CD8-positive, alpha-beta memory T cell (primary cell): ENCODE data around the gene SLC17A7. TPM values are rescaled to one million over a fixed set of nuclear protein-coding genes. Genes with fewer than 3 reads are reported as not detected.

Experiments
- CTCF ChIA-PET: fragments of 350-600 bp; sonication (Branson Sonifier 250); formaldehyde crosslinking; loops from one replicate; lab custom pipeline; 2021; ENCODE audit warnings: antibody characterized with exemption; lab: Charles Lee
- POLR2A ChIA-PET: fragments of 350-600 bp; sonication (Branson Sonifier 250); formaldehyde crosslinking; loops from one replicate; lab custom pipeline; 2021; ENCODE audit warnings: antibody characterized with exemption; lab: Charles Lee
- DNase-seq, 5 donors: peaks; one replicate each; pipeline versions ENCODE4 v3.0.0 to v3.0.0-alpha.2; 2020 to 2022; ENCODE audit warnings: mixed read lengths in 1 of 5
- H3K27ac ChIP-seq: one replicate; pipeline ENCODE4 v1.7.0; 2013; ENCODE audit warnings: low read depth, mild to moderate bottlenecking, low read length, moderate library complexity
- H3K27me3 ChIP-seq: 2 replicates; pipeline ENCODE4 v1.7.0; 2013; ENCODE audit warnings: low read length, mild to moderate bottlenecking; ENCODE audit not compliant: insufficient read depth, poor library complexity, severe bottlenecking
- H3K36me3 ChIP-seq: 2 replicates; pipeline ENCODE4 v1.7.0; 2013; ENCODE audit warnings: mild to moderate bottlenecking, low read length, moderate library complexity; ENCODE audit not compliant: insufficient read depth
- H3K4me1 ChIP-seq: 2 replicates; pipeline ENCODE4 v1.7.0; 2013; ENCODE audit warnings: mild to moderate bottlenecking, low read length, moderate library complexity; ENCODE audit not compliant: insufficient read depth
- H3K4me3 ChIP-seq: 2 replicates; pipeline ENCODE4 v1.7.0; 2013; ENCODE audit warnings: mild to moderate bottlenecking, low read length
- H3K9me3 ChIP-seq: 2 replicates; pipeline ENCODE4 v1.7.0; 2013; ENCODE audit warnings: mild to moderate bottlenecking, low read length
- H3K27ac Mint-ChIP-seq, 8 donors: one replicate each; pipeline ENCODE4 v1.8.0; 2020 to 2021; ENCODE audit warnings: mixed read lengths in 8 of 8, mild to moderate bottlenecking in 6 of 8, inconsistent platforms in 3 of 8, moderate library complexity in 3 of 8
- H3K27me3 Mint-ChIP-seq, 2 donors: one replicate each; pipeline ENCODE4 v1.8.0; 2020 to 2021; ENCODE audit warnings: mixed read lengths in 2 of 2, mild to moderate bottlenecking in 1 of 2, moderate library complexity in 1 of 2
- H3K36me3 Mint-ChIP-seq, 3 donors: one replicate each; pipeline ENCODE4 v1.8.0; 2020 to 2021; ENCODE audit warnings: mixed read lengths in 3 of 3, inconsistent platforms in 1 of 3, mild to moderate bottlenecking in 1 of 3
- H3K4me1 Mint-ChIP-seq, 3 donors: one replicate each; pipeline ENCODE4 v1.8.0; 2020 to 2021; ENCODE audit warnings: mixed read lengths in 3 of 3, inconsistent platforms in 1 of 3, mild to moderate bottlenecking in 1 of 3
- H3K4me3 Mint-ChIP-seq, 7 donors: one replicate each; pipeline ENCODE4 v1.8.0; 2020 to 2021; ENCODE audit warnings: mixed read lengths in 7 of 7, mild to moderate bottlenecking in 6 of 7, moderate library complexity in 4 of 7, inconsistent platforms in 2 of 7
- H3K9me3 Mint-ChIP-seq, 5 donors: one replicate each; pipeline ENCODE4 v1.8.0; 2020 to 2022; ENCODE audit warnings: mixed read lengths in 5 of 5, mild to moderate bottlenecking in 3 of 5, moderate library complexity in 2 of 5, inconsistent platforms in 1 of 5
- polyA plus RNA-seq: library from polyadenylated mRNA; unstranded; fragments of 300-500 nt; fragmentation: Illumina TruSeq; gene quantifications from one replicate; pipeline ENCODE4 v1.2.3, GENCODE V29; 2021
- total RNA-seq, 2 experiments: library from RNA; stranded (reverse); gene quantifications; one replicate each; pipeline ENCODE4 v1.2.3, GENCODE V29; 2021

Gene SLC17A7
- total and polyA plus RNA-seq, 3 experiments from 2014 or later, result 0.07 to 0.09 TPM; not detected in 1

DNA sequence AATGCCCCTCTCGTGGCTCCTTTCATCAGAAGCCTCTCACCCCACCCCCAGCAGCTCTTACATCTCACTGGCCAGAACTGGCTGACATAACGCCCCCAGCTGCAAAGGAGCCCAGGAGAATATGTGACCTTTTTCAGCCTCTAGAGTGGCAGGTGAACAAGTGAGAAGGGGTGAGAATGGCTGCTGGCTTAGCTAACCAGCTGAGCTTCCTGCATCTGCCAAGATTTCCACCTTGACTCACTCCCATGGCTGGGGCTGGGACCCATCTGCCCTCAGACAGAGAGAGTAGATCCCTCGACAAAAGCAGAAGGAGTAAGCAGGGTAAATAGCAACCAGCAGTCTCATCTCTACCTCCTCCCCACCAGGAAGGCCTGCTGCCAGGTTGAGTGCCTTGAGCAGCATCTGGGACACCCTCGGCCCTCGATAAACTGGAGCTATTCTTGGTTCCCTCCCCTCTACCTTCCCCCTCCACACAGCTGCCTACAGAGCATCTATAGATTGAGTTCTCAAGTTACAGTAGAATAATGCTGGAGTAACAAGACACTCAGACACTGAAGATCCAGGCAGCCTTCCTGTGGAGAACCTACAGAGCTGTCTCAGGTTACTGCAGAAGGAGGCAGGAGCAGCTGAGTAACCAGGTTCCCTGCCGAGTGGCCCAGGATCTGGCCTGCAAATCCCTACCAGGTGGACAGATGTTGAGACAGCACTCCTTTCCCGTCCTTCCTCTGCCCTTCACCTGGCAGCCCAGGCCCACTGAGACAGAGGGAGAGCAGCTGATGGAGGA lies 37.7 kb downstream of the SLC17A7 start:
- no peaks in the 10 kb centered on the region for H3K9me3 Mint-ChIP-seq
- H3K4me3 ChIP-seq, result no peak overlapping the region
- DNase-seq, result peak in 1 of 5 donors; percentile 13
- peaks cover 0 to 5% of the 10 kb centered on the region in 2 donors for H3K27me3 Mint-ChIP-seq
- H3K4me3 Mint-ChIP-seq, result no peak overlapping the region
- no peaks in the 10 kb centered on the region for H3K36me3 ChIP-seq
- POLR2A ChIA-PET, result no interaction called here
- no peak overlapping the region for H3K27ac Mint-ChIP-seq
- CTCF ChIA-PET, result interaction anchor here (1.0 to 1.6 kb wide), 2 partner anchors 11 to 73 kb away, joined by 3 to 5 read pairs; no protein-coding TSS in a partner anchor
- no peak overlapping the region for H3K27ac ChIP-seq
- no peaks in the 10 kb centered on the region for H3K9me3 ChIP-seq
- no peaks in the 10 kb centered on the region for H3K27me3 ChIP-seq
- peaks cover 11% of the 10 kb centered on the region for H3K4me1 ChIP-seq
- H3K36me3 Mint-ChIP-seq, result peaks cover 0 to 2% (median 0%) of the 10 kb centered on the region in 3 donors
- H3K4me1 Mint-ChIP-seq, result peaks cover 10 to 20% (median 17%) of the 10 kb centered on the region in 3 donors

DNA sequence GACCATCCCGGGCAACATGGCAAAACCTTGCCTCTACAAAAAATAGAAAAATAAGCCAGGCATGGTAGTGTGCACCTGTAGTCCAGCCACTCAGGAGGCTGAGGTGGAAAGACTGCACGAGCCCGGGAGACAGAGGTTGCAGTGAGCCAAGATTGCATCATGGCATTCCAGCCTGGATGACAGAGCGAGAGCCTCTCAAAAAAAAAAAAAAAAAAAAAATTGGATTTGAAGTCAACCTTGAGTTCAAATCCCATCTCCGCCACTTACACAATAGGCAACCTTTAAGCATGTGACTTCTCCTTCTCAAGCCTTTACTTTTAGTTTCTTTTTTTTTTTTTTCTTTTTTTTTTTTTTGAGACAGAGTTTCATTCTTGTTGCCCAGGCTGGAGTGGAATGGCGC lies 41.3 kb downstream of the SLC17A7 start:
- Mint-ChIP-seq H3K9me3 (no peaks in the 10 kb centered on the region), H3K4me3 (no peak overlapping the region), H3K4me1 (peaks cover 5 to 10% (median 8%) of the 10 kb centered on the region in 3 donors), H3K27me3 (peaks cover 0 to 8% of the 10 kb centered on the region in 2 donors), H3K36me3 (peaks cover 0 to 3% (median 0%) of the 10 kb centered on the region in 3 donors), H3K27ac (no peak overlapping the region)
- peaks cover 7% of the 10 kb centered on the region for H3K4me1 ChIP-seq
- DNase-seq, result peak in 1 of 5 donors; percentile 9
- H3K4me3 ChIP-seq, result no peak overlapping the region
- no peaks in the 10 kb centered on the region for H3K27me3 ChIP-seq
- POLR2A ChIA-PET, result interaction anchor here (0.7 kb wide), 1 partner anchor 35 kb away, joined by 8 read pairs; no protein-coding TSS in a partner anchor
- H3K36me3 ChIP-seq, result no peaks in the 10 kb centered on the region
- CTCF ChIA-PET, result no interaction called here
- no peak overlapping the region for H3K27ac ChIP-seq
- no peaks in the 10 kb centered on the region for H3K9me3 ChIP-seq

DNA sequence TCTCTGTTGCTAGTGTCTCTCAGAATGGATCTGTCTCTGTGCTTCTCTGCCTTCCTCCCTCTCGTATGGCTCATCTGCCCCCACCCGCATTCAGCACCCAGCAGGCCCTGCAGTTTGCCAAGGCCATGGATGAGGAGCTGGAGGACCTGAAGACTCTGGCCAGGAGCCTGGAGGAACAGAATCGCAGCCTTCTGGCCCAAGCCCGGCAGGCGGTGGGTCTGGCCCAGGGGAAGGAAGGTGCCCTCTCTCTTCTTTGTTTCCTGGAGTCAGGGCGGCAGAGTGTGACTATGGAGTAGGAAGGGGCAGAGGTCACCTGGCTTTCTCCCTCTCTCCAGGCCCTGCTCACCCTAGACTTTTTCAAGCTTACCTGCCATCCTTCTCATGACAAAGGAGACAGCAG lies 42.4 kb downstream of the SLC17A7 start:
- H3K9me3 Mint-ChIP-seq, result no peaks in the 10 kb centered on the region
- CTCF ChIA-PET, result no interaction called here
- peaks cover 0 to 3% (median 0%) of the 10 kb centered on the region in 3 donors for H3K36me3 Mint-ChIP-seq
- peaks cover 5 to 10% (median 5%) of the 10 kb centered on the region in 3 donors for H3K4me1 Mint-ChIP-seq
- H3K27me3 Mint-ChIP-seq, result peaks cover 0 to 6% of the 10 kb centered on the region in 2 donors
- no peaks in the 10 kb centered on the region for H3K27me3 ChIP-seq
- H3K4me3 Mint-ChIP-seq, result no peak overlapping the region
- no peaks in the 10 kb centered on the region for H3K9me3 ChIP-seq
- H3K27ac Mint-ChIP-seq, result peak overlapping the region in 3 of 8 donors; percentile 18 to 47 (median 26)
- H3K4me1 ChIP-seq, result peaks cover 7% of the 10 kb centered on the region
- H3K4me3 ChIP-seq, result no peak overlapping the region
- H3K36me3 ChIP-seq, result no peaks in the 10 kb centered on the region
- peak in 1 of 5 donors; percentile 23 for DNase-seq
- no peak overlapping the region for H3K27ac ChIP-seq
- POLR2A ChIA-PET, result no interaction called here

DNA sequence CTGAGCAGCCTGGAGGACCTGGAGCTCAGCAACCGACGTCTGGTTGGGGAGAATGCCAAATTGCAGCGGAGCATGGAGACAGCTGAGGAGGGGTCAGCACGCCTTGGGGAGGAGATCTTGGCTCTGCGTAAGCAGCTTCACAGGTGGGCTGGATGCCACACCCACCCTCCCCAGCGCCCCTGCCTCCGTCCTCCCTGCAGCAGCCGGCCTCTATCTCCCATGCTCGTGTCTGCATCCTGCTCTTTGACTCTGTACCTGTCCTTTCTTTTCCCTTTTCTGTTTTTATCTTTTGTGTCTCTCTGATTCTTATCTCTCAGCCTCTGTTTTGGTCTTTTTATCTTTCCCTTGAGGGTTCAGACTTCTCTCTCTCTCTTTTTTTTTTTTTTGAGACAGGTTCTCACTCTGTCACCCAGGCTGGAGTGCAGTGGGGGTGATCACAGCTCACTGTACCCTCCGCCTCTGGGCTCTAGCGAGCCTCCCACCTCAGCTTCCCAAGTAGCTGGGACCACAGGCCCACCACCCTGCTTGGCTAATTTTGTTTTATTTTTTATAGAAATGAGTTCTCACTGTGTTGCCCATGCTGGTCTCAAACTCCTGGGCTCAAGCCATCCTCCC lies 43.2 kb downstream of the SLC17A7 start:
- Histone ChIP-seq H3K4me3 (no peak overlapping the region), H3K27me3 (no peaks in the 10 kb centered on the region), H3K4me1 (peaks cover 7% of the 10 kb centered on the region), H3K27ac (no peak overlapping the region), H3K36me3 (no peaks in the 10 kb centered on the region), H3K9me3 (no peaks in the 10 kb centered on the region)
- Mint-ChIP-seq H3K4me1 (peaks cover 5 to 10% (median 5%) of the 10 kb centered on the region in 3 donors), H3K4me3 (no peak overlapping the region), H3K27me3 (peaks cover 0 to 6% of the 10 kb centered on the region in 2 donors), H3K36me3 (peaks cover 0 to 3% (median 0%) of the 10 kb centered on the region in 3 donors), H3K9me3 (no peaks in the 10 kb centered on the region), H3K27ac (peak overlapping the region in 4 of 8 donors; percentile 18 to 96 (median 54))
- ChIA-PET POLR2A (no interaction called here), CTCF (interaction anchor here (1.9 kb wide), 1 partner anchor 72 kb away, joined by 5 read pairs; no protein-coding TSS in a partner anchor)
- no peak for DNase-seq

DNA sequence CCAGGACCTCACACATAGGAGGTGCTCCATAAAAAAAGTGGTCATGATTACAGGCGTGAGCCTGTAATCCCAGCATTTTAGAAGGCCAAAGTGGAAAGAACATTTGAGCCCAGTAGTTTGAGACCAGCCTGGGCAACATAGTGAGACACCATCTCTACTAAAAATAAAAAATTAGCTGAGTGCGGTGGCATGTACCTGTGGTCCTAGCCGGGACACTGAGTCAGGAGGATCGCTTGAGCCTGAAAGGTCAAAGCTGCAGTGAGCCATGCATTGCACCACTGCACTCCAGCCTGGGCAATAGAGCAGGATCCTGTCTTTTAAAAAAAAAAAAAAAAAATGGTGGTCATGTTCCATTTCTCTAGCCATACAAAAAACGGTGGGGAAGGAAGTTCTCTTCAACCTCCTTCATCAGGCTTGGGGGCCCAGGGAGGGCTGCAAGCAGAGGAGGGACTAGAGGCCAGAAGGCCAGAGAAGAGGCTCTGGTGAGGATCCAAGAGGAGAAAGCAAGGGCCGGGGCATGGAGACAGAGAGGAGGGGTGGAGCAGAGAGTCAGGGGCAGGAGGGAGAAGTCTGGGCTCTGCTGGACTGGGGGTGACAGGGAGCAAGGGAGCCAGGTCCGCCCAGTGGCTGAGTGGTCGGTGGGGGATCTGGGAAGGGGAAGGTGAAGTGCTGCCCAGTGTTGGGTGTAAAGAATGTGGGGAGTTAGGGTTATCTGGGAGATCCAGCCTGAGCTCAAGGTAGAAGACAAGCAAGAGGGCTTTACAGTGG lies 44.4 kb downstream of the SLC17A7 start:
- peaks cover 11% of the 10 kb centered on the region for H3K4me1 ChIP-seq
- Mint-ChIP-seq H3K4me1 (peaks cover 8 to 14% (median 9%) of the 10 kb centered on the region in 3 donors), H3K4me3 (no peak overlapping the region), H3K27me3 (peaks cover 0 to 6% of the 10 kb centered on the region in 2 donors), H3K36me3 (peaks cover 0 to 3% (median 0%) of the 10 kb centered on the region in 3 donors), H3K27ac (no peak overlapping the region), H3K9me3 (no peaks in the 10 kb centered on the region)
- no peaks in the 10 kb centered on the region for H3K27me3 ChIP-seq
- ChIA-PET CTCF (interaction anchor here (1.9 kb wide), 1 partner anchor 73 kb away, joined by 5 read pairs; no protein-coding TSS in a partner anchor), POLR2A (interaction anchor here (0.7 kb wide), 2 partner anchors 40 to 50 kb away, joined by 4 to 9 read pairs; no protein-coding TSS in a partner anchor)
- no peak for DNase-seq
- H3K9me3 ChIP-seq, result no peaks in the 10 kb centered on the region
- no peaks in the 10 kb centered on the region for H3K36me3 ChIP-seq
- no peak overlapping the region for H3K27ac ChIP-seq
- H3K4me3 ChIP-seq, result no peak overlapping the region

DNA sequence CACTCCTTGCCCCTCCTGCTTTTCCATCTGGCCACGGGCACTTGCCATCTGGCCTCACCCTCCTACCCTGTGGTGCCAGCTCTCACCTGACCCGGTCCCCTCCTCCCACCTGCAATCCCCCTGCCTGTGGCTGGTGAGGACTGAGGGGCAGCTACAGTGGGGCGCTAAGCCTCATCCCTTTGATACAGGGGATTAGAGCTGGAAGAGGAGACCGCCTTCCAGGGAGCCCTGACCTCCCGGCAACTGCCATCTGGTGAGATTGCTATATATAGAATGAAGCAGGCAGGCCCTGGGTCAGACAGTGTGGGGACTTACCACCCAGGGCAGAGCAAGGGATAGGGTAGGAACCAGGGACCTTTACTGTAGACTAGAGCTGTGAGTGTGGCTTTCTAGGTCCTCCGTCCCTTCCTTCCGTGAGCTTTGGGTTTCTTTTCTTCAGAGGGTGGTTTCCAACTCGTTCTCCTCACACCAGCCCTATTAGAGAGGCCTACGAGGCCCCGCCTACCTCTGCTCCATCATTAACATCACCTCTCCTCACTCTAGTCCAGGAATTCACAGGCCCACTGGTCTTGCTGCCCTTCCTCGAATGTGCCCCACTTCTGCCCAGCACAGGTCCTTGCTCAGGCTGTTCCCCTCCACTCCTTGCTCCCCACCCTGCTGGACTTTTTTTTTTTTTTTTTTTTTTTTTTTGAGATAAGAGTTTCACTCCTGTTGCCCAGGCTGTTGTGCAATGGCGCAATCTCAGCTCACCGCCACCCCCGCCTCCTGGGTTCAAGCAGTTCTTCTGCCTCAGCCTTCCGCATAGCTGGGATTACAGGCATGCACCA lies 45.5 kb downstream of the SLC17A7 start:
- no peak overlapping the region for H3K4me3 Mint-ChIP-seq
- ChIA-PET CTCF (interaction anchor here (1.1 kb wide), 1 partner anchor 153 kb away, joined by 3 read pairs; no protein-coding TSS in a partner anchor), POLR2A (interaction anchor here (0.7 kb wide), 1 partner anchor 52 kb away, joined by 9 read pairs; no protein-coding TSS in a partner anchor)
- H3K9me3 Mint-ChIP-seq, result no peaks in the 10 kb centered on the region
- H3K4me1 Mint-ChIP-seq, result peaks cover 14 to 21% (median 14%) of the 10 kb centered on the region in 3 donors
- DNase-seq, result no peak
- Histone ChIP-seq H3K9me3 (no peaks in the 10 kb centered on the region), H3K36me3 (no peaks in the 10 kb centered on the region), H3K4me1 (peaks cover 16% of the 10 kb centered on the region), H3K27me3 (no peaks in the 10 kb centered on the region), H3K27ac (no peak overlapping the region), H3K4me3 (no peak overlapping the region)
- H3K36me3 Mint-ChIP-seq, result peaks cover 0 to 3% (median 0%) of the 10 kb centered on the region in 3 donors
- H3K27me3 Mint-ChIP-seq, result peaks cover 0 to 6% of the 10 kb centered on the region in 2 donors
- H3K27ac Mint-ChIP-seq, result peak overlapping the region in 1 of 8 donors; percentile 70

DNA sequence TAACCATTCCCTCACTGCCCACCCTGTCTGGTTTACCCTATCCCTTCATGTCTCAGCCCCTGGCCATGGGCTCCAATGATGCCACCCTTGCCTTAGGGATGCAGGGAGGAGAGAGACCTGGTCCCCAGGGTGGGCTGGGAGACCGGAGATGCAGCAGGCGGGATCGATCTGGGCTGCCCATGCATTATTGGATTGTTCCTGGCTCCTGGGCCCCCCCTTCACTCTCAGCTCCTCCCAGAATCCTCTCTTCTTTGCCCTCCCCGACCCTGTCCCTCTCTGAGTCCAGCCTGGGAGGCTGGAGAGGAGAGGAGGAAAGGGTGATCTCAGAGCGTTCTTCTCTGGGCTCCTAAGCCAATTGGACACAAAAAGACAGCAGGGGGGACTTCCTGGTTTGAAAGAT lies 47.4 kb downstream of the SLC17A7 start:
- Mint-ChIP-seq H3K4me3 (no peak overlapping the region), H3K27me3 (peaks cover 0 to 6% of the 10 kb centered on the region in 2 donors), H3K27ac (no peak overlapping the region), H3K36me3 (peaks cover 0 to 3% (median 0%) of the 10 kb centered on the region in 3 donors), H3K4me1 (peaks cover 14 to 21% (median 14%) of the 10 kb centered on the region in 3 donors), H3K9me3 (no peaks in the 10 kb centered on the region)
- Histone ChIP-seq H3K36me3 (no peaks in the 10 kb centered on the region), H3K27ac (no peak overlapping the region), H3K9me3 (no peaks in the 10 kb centered on the region), H3K4me3 (no peak overlapping the region), H3K4me1 (peaks cover 16% of the 10 kb centered on the region), H3K27me3 (no peaks in the 10 kb centered on the region)
- CTCF ChIA-PET, result interaction anchor here (1.3 to 3.8 kb wide), 4 partner anchors 36 to 79 kb away, joined by 4 to 28 read pairs (median 7); partner anchors contain the start of genes FLT3LG and SLC17A7
- POLR2A ChIA-PET, result no interaction called here
- DNase-seq, result no peak
